ENCODE measurements around the gene TRMU.

Gene TRMU

DNA sequence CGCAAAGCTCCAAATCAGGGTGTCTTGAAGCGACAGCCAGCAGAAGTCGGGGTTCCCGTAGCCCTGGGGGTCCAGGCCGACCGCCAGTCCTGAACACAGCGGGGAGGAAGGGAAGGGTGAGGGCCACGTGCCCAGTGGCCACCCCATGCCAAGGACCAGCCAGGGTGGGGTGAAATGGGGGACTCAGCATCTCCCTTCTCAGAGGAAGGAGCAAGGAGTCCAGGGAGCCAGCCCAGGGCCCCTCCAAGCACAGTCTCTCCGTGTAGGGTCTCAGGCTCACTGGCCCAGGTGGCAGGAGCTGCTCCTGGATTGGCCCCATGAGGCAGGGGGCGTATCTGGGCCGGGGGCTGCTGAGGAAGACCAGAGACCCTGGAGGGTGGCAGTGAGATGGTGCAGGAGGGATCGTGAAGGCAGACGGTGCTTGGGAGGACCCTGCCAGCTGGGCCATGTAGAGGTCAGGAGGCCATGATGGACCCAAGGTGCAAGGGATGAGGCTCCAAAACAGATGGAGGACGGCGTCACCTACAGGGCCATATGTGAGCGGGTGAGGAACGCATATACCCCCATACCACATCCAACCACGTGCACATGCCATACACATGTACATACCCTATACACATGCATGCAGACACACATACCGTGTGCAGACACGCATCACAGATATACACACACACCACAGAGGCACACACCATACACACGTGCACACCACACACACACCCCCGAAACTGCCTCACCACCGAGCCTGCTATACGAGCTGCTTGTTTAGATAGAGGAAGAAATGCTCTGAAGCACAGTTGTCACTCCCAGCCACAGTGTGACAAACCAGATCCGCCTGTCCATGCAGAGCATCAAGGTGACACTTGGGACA is 34.4 kb downstream of the TRMU start:
- DNase-seq (ENCODE audit: low read depth): no peak

DNA sequence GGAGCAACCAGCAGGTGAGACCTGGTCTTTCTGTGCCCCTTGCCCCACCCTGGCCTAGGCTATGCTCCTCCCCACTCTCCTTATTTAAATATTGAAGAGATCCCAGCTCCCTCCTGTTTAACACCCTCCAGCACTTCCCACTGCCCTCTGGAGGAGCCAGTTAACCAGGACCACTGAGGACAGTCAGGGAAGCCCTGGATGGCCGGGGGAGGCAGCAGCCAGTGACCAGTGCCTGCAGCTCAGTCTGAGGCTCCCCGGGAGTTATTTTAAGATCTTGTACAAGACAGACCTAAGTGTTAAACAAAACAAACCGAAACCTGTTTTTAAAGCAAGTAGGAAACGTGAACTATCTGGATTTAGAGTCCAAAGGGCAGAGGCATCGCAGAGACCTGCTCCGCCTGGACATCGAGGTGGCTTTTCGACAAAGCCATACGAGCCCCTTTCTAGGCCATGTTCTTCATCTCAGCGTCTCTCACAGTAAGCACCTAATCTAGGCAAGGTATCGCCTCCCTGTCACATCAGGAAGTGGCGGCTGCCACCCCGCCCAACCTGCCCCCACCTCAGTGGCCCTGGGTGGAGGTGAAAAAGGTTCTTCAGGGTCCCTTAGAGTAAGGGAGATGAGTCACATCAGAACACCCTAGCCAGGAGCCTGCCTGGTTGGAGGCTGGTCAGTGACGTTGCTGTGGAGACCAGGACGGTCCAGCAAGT is 35.2 kb downstream of the TRMU start:
- DNase-seq (ENCODE audit: low read depth): no peak

DNA sequence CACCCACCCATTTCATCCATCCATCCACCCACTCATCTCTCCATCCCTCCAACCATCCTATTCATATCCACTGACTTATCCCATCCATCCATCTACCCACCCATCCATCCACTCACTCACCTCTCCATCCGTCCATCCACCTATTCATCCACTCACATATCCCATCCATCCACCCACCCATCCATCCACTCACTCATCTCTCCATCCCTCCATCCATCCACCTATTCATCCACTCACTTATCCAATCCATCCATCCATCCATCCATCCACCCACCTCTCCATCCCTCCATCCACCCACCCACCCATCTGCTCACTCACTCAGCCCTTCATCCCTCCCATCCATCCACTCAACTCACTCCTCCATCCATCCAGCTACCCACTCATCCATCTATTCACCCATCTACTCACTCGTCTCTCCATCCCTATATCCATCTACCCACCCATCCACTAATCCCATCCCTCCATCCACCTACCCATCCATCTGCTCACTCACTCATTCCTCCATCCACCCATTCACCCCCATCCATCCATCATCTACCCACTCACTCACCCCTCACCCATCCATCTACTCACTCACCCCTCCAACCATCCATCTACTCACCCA is 36.2 kb downstream of the TRMU start:
- DNase-seq (ENCODE audit: low read depth): no peak

DNA sequence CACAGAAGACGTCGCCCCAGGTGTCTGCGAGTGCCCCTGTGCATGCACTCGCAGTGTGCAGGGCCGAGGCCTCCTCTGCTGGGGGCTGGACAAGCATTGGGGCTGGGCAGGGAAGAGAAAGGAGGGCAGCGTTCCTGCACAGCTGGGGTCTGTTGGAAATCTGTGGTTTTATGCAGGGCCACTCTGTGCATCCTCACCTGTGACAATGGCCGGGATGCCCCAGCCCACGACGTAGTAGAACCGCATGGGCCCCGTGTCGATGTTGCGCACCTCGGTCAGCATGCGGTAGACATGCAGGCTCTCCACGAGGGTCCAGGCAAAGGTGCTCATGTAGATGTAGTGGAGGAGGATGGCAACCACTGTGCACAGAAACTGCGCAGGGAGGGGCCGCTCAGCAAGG is 37.2 kb downstream of the TRMU start:
- no peak for DNase-seq (ENCODE audit: low read depth)

DNA sequence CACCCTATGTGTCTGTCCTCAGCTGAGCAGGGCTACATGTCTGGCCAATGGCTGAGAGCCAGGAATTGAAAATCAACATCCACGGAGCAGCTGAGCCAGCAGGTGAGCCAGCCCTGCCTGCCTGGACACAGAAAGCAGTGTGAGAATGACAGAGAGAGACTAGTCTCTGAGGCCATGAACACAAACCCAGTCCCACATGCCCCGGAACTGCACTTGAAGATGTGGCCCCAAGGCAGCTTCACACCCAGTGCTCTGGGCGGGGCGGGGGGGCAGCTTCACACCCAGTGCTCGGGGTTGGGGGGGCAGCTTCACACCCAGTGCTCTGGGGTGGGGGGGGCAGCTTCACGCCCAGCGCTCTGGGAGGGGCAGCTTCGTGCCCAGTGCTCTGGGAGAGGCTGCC is 37.6 kb downstream of the TRMU start:
- no peak for DNase-seq (ENCODE audit: low read depth)

DNA sequence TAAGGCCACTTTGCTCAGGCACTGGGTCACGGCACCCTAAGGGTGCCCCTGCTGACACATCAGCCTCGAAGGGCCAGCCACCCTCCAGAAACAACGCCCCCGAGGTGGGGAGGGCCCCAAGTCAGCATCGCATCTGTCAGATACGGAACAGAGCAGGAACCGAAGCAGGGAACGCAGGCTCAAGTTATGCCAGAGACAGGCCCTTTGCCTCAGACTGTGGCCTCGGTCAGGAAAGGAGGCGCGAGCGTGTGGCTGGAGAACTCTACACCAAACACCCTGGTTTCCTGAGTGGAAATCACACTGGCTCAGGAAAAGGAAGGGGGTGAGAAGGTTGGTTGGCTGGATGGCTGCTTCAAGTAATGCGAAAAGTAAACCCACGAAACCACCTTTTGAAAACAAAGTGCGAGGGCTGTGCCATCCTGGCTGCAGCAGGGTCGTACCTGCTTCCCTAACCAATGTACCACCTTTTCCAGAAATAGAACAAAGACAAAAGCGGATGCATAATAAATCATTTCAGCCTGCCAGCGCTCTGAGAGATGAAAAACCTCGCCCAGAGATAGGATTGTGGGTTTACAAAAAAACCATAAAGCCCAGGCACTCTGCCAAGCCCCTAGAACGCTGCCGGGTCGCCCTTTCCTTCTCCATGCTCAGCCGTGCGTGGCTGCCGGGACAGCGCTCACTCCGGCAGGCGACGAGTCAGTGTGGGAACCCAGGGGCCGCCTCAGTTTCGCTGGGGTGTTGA is 38.6 kb downstream of the TRMU start:
- no peak for DNase-seq (ENCODE audit: low read depth)

DNA sequence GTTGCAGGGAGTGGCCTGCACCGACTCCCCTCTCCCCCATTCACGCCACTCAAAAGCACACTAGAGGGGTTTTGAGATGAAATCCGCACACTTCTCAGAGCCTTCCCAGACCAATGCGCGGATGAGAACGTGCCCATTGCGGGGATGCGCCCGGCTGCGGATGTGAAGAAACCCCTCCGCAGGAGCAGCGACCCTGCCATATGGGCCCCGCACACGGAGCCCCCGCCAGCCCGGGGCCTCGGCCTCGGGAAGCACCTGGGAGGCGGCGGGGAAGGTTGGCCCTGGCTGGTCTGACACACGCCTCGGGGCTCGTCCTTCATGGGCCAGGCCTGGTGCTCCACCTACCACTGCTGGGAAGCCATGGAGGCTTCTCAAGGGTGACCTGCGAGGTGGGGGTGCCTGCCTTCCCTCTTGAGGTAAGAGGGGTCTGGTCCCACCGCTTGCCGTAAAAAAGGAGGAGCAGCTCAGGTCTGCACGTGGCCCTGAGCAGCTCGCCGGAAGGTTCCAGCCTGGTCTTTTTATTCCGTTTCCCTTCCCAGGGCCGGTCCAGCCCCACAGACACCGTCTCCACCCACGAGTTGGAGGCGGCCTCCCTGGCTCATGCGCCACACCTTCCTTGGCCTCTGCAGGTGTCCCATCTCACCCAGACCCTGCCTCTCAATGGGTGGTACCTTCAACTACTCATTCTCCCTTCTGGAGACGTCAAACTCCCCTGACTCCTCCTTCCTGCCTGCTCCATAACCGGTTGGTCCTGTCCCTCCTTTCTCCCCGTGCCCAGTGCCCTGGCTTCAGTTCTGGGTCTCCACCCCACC is 39.4 kb downstream of the TRMU start:
- DNase-seq (ENCODE audit: low read depth): no peak

DNA sequence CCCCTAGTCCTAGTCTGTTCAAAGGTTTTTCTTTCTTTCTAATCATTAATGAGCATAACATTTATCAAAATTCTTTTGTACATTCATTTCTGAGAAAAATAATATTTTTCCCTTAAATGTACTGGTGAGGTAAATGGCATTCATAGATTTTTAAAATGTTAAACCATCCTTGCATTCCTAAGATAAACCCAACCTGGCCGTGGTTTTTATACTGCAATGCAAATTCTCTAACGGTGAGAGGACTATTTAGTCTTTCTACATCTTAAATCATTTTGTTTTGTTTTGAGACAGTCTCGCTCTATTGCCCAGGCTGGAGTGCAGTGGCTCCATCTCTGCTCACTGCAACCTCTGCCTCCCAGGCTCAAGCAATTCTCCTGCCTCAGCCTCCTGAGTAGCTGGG is 40.6 kb downstream of the TRMU start:
- no peak for DNase-seq (ENCODE audit: low read depth)

DNA sequence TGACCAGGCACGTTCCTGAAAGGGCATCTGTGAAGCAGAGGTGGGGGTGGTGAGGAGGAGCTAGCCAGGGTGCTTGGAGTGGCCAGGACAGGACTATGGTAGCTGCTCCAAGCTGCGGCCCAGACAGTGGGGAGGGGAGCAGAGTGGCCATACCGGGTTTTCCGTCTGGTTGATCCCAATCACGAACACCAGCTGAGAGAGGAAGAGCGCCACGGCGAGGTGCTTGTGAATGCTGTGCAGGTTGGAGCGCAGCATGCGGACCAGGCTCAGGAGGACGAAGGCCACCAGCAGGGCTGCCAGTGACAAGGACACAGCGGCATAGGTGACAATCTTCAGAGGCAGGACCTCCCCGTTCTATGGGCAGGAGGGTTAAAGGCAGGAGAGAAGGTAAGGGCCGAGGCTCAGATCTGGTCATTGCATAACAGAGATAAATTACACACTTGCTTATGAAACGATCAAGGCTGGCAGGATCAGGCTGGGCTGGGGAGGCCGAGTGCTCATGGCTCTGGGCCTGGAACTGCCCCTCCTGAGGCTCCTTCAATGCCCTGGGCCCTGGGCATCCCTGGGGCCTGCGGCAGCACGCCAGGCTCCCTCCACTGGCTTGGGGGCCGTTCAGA is 41.5 kb downstream of the TRMU start:
- no peak for DNase-seq (ENCODE audit: low read depth)

DNA sequence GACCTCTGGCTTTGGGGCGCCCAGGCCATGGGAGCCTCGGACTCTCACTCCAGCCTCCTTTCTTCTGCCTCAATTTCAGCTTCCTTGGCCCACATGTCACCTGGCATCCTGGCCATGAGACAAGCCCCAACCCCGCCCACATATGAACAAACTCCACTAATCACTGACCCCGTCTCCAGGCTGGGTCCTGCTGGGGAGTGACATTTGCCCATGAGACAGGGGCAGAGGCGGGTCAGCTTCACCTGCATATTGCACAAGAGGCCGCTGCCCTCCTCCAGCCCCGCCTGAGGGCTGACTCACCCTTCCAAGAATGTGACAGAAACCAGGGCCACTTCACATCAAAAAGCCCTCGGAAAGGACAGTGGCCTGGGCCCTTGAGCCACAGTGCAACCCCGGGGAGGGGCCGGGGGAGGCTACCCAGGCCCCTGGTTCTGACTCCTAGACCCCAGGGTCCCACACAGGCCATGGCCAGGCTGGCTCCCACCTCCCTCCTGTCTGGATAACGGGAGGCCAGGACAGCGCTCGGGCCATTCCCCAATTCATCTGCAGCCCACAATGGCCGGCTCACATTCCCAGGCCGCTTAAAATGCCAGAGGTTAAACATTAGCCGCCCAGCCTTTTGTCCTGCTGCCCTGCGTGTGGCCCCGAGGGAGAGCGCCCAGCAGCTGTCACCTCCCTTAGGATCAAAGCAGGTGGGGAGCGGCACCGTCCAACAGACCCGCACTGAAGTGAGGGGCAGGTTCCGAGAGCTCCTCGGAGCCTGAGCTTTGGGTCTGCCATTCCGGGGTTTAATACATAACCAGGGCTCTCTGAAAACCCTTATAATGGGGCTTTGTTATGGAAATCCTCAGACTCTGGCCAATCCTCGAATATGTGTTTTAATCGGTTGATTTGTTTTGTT is 42.3 kb downstream of the TRMU start:
- no peak for DNase-seq (ENCODE audit: low read depth)

DNA sequence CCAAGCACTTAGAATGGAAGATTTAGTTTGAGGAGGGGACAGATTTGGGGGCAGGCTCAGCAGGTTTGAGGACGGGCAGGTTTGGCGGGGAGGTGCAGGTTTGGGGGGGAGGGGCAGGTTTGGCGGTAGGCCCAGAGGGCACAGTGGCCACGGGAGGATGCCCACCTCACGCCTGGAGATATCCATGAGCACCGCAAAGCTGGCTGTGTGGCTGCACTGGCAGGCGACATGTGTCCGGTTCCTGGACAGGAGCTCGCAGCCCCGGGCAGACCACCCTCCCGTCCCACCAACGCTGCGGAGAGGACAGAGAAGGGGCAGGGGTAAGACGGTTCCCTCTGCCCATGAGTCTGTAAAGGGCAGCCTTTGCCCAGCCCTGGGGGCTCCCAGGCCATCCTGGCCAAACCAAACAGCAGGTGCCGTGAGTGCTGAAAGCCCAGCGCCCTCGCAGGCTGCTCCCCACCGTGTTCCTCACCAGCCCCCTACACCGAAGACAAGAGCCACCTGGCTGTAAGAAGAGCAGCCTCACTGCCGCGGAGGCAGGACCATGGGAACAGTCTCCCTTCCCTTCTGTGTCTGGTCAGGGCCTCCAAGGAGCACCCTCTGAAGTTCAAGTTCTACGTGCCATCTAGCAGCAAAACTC is 43.0 kb downstream of the TRMU start:
- no peak for DNase-seq (ENCODE audit: low read depth)

DNA sequence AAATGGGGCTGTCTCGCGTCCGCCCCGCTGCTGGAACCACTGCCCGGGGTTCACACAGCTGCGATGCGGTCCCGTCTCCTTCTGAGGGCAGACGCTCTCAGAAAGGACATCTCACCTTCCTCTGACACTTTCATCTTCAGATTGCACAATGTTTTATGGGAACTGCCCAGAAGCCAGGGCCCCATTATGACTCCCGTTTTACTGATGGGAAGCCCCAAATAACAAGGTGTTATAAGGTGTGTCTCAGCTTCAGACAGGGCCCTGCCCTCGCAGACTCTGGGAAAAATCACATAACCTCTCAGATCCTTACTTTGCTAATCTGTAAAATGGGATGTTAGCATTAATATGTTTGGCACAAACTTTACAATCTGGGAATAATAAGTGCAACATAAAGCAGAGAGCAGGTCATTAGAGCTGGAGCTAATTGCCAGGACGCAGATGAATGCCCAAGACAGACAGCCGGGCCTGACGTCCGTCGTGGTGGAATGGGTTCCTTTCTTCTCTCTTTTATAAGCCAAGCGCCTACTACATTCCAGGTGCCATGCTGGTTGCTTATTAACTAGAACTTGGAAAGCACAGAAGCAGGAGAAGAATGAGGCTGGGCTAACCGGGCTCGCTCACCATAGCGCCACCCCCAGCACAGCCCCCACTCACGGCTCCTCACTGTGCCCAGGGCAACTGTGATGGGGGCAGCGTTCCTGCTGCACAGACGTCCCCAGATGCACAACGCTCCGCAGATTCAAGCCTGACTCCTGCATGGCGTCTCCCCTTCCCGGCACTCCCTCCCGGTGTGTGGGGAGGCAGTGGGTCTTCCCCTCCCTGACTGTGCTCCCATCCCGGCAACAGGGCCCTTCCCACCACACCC is 43.8 kb downstream of the TRMU start:
- DNase-seq (ENCODE audit: low read depth): no peak

DNA sequence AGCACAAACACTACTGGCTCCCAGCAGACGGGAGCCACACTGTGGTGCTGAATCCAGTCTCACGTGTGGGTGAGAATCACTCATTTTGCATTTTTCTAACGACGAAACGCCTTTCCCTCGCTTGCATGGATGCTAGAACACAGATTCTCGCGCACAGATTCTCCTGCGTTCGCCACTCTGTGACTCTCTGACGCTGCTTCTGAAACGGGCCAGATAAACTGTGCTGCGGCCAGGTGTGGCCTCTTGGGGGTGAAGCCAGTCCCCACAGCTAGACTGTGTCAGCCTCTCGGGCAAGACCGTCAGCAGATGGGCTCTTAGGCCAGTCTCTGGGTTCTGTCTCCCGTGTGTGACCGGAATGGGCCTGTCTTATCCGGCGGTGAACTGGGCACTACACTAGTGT is 44.6 kb downstream of the TRMU start:
- DNase-seq (ENCODE audit: low read depth): no peak

DNA sequence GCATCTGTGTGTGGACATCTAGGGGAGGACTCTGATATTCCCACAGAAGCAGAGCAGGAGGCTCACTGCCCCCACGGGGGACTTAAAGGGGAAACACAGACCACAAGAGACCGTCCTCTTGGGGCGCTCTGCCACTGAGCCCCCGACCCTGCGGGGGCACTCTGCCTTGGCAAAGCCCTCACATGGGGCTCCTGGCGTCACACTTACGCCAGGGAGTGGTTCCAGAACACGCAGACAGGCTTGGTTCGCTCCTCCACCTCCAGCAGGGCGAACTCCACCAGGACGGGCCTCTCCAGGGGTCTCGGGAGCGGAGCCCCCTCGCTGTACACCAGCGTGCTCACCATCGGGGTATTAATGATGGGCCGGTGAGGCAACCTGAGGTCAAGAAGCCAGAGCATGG is 45.1 kb downstream of the TRMU start:
- no peak for DNase-seq (ENCODE audit: low read depth)

DNA sequence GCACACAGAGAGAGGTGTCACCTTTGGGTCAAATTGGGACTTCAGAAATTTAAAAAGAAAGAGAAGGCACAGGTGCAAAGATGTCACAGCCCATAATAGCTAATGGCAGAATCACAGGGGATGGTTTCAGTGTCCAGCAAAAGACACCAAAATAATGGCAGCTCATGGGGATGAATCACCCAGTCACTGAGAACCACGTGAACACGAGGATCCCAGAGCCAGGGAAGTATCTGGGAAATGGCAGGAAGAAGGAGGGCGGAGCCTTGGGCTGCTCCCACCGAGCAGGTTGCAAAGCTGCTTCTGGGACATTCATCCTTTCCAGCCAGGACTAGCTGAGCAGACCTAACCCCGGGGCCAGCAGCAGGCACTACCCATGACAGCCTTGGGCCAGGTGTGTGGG is 45.6 kb downstream of the TRMU start:
- no peak for DNase-seq (ENCODE audit: low read depth)

DNA sequence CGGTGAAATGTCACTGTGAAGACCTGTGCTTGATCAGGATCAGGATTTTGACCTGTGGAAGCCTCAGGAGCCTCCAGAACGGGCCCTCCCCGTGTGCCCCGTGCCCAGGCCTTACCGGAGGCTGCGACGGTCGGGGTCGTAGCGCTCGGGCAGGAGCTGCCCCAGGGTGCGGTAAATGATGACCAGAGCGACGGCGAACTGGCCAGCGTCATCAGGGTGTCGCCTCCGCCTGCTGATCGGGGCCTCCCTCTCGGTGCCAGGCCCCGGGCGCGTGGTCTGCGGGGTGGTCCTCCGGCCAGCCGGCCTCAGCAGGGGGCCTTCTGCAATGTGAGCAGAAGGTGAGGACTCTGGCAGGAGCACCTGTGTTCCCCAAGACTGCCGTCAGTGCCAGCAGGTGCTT is 46.2 kb downstream of the TRMU start:
- no peak for DNase-seq (ENCODE audit: low read depth)

DNA sequence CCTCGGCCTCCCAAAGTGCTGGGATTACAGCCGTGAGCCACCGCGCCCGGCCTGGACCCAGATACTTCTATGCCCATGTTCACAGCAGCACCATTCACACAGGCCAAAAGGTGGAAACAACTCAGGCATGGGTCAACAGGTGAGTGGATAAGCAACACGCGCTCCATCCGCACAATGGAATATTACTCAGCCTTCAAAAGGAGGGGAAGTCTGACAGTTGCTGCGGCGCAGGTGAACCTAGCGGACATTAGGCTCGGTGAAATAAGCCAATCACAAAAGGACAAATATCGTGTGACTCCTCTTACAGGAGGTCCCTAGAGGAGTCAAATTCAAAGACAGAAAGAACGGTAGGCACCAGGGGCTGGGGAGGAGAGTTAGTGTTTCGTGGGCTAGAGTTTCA is 47.0 kb downstream of the TRMU start:
- DNase-seq (ENCODE audit: low read depth): no peak

DNA sequence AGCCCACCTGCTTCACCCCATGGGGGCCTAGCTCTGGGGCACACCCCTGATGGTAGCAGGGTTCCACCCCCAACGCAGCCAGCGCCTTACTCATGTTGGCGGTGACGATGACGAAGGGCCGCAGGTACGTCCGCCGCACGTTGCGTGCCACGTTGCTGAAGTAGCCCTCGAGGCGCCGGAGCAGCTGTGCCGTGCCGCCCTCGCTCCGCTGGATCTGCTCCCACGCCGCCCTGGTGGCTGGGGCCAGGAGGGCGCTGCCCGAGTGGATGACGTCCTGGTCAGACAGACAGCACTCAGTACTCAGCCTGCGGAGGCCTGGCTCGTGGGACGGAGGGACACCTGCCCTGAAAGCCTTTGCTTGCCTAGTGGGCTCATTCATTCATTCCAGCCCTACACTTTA is 50.8 kb downstream of the TRMU start:
- DNase-seq (ENCODE audit: low read depth): no peak

DNA sequence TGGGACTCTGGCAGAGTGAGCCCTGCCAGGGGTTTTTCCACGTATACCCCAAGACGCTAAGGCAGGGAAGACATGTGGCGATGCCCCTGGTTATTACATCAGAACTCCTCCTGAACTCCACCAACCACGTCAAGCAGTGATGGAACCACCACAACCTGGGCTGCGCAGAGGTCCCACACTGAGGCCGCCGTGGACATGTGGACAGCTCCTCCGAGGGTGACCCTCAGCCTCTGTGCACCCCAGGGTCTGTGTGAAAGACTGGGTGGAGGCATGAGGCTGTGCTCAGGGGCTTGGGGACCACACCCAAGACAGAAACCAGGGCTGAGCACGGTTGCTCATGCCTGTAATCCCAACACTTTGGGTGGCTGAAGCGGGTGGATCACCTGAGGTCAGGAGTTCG is 52.2 kb downstream of the TRMU start:
- DNase-seq (ENCODE audit: low read depth): no peak

All from T-helper 22 cell (primary cell).